SKM-1 (cell line): ENCODE measurements around the gene LENG1.
A peak's percentile ranks its signal among the peaks of the same experiment; 100 is the strongest.
"Not testable (repeated sequence)": the region's sequence is repeated elsewhere in the genome, so short reads cannot be mapped to it uniquely, and the experiment has no call there.

Experiments
- DNase-seq: peaks from one replicate; lab custom pipeline; 2025; ENCODE audit not compliant: unreplicated experiment; lab: John Stamatoyannopoulos, UW

The LENG1 gene

DNA sequence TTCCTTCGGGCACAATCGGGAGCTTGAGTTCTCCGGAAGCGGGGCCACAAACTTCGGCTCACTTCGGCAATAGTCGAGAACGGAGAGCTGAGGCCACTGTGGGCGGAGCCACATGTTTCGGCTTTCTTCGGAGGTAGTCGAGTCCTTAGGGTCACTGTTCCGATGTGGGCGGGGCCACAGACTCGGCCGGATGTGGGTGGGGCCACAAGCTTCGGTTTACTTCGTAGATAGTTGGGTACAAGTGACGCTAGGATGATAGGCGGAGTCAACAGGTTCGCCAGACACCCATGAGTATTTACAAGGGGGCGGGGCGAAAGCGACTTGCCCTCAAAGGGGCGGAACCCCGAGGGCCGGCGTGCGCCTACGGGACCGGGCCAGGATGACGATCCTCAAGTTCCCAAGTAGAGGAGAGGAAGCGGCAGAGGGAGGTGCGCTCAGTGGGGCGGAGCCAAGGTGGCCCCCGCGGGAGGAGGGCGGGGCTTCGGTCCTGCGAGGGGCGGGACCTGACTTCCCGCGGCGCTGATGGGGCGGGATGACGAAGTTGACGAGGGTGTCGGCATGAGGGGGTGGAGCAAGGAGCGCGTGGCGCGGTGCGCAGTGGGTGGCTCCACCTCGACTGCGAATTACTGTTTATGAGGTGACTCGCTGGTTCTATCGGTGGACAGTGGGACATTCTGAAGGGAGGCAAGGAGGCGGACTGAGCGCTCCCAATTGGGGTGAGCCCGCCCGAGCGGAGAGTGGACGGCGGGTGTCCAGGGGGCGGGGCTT, 30.4 kb upstream of the LENG1 start:
- peak; percentile 90 for DNase-seq

- DNase-seq, result no peak
These were observed 29.7 kb upstream of the LENG1 start, which contains the start of gene MBOAT7 for GRCh38 chr19:54189145-54189734. MBOAT7 (minus strand) TSS chr19:54189580; CDS start chr19:54188508, 1,072 bp downstream.

GRCh38 chr19:54188215-54188871, 28.8 kb upstream of the LENG1 start:
- DNase-seq, result peak; percentile 37

GRCh38 chr19:54186934-54187381, 27.4 kb upstream of the LENG1 start:
- DNase-seq, result no peak

- no peak for DNase-seq
These were observed 26.8 kb upstream of the LENG1 start for GRCh38 chr19:54186351-54186750.

GRCh38 chr19:54183431-54183830, 23.9 kb upstream of the LENG1 start:
- DNase-seq, result no peak

DNA sequence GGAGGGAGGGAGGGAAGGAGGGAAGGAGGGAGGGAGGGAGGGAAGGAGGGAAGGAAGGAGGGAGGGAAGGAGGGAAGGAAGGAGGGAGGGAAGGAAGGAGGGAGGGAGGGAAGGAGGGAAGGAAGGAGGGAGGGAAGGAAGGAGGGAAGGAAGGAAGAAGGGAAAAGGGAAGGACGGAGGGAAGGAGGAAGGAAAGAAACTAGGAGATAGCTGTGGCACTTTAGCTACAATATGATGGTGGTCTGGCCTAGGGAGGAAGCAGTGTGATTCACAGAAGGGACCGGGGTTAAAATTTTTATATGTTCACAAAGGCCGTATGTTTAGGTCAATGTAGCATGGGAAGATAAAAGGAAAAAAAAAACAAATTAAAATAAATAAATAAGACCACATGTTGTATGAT, 22.4 kb upstream of the LENG1 start:
- not testable (repeated sequence) for DNase-seq

- DNase-seq, result no peak
These were observed 21.2 kb upstream of the LENG1 start for GRCh38 chr19:54180691-54181091.

GRCh38 chr19:54179921-54180461, 20.5 kb upstream of the LENG1 start:
- no peak for DNase-seq

DNA sequence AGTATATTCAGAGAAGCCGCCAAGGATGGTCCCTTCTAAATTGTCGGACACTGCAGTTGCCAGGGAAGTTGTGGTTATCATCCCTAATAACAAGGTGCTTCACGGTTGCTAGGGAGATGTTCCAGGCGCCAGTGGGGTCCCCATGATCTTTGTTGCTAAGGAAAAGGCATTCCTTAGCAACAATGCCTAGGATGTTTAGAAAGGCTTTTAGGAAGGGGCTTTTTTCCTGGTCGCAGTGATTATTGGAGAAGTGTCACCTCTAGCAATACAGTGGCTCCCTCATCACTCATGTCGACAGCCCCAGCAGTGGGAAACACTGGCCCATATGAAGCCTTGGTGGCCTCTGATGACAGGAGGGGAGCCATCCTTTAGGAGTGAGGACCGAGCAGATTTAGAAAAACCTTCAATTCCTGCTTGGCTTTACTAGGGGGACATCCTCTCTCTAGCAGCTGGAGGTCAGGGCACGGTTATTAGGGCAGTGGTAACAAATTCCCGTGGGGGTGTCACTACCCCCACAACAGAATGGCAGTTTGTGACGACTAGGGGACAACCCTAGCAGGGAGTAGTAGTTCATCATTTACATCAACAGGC, 19.8 kb upstream of the LENG1 start:
- no peak for DNase-seq

DNA sequence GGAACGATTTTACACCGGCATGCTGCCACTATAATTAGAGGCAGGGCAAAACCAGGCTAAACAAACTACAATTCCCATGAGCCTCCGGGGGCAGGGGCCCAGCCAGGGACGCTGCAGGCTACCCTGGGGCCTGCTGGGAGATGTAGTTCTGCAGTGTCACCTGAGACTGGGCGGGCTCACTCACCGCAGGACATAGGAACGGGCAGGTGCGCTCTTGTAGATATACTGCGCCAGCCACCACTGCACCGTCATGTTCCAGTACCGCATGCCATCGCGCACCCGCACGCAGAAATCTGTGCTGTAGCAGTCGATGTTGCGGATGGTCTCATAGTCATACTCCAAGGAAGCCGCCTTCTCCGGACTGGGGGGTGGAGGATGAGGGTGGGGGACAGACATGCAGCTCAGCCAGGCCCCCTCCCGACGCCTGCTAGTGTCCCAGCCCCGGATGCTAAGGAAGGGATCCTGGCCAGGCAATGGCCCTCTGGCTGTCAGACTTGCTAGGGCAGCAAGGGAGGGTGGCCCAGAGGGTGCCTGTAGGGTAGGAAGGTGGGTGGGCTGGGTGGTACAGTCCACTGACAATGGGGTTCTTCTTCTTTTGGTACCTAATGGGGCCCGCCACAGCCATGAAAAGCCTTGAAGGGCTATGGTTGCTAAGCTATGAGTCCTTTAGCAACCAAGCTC, 19.2 kb upstream of the LENG1 start:
- DNase-seq, result no peak

DNA sequence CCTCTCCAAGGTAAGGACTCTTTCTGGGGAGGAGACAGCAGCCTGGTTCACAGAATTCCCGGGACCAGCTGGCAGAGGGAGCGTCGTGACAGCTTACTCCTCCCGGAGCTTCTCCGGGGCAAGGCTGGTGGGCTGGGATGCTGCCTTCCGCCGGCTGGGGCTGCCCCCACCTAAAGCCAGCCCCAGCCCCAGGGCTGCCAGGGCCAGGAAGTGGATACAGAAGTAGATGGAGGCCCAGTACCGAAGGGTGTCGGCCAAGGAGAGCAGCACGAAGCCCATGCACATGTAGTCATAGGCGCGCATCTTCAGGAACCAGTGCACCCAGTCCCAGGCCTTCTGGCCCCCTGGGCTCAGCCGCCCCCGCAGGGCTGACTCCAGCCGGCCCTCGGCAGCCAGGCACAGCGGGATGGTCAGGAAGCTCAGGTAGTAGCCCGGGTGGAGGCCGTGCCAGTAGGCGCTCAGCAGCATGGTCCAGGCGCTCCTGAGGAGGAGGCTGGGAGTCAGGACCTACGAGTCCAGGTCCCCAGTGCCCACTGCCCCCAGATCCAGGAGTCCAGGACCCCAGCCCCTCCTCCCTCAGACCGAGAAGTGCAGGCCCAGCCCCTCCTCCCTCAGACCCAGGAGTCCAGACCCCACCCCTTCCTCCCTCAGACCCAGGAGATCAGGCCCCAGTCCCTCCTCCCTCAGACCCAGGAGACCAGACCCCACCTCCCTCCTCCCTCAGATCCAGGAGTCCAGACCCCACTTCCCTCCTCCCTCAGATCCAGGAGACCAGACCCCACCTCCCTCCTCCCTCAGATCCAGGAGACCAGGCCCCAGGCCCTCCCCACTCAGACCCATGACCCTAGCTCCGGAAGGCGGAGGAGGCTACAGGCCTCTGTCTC, 14.7 kb upstream of the LENG1 start:
- no peak for DNase-seq

- no peak for DNase-seq
These were observed 13.8 kb upstream of the LENG1 start for GRCh38 chr19:54173359-54173699.

DNA sequence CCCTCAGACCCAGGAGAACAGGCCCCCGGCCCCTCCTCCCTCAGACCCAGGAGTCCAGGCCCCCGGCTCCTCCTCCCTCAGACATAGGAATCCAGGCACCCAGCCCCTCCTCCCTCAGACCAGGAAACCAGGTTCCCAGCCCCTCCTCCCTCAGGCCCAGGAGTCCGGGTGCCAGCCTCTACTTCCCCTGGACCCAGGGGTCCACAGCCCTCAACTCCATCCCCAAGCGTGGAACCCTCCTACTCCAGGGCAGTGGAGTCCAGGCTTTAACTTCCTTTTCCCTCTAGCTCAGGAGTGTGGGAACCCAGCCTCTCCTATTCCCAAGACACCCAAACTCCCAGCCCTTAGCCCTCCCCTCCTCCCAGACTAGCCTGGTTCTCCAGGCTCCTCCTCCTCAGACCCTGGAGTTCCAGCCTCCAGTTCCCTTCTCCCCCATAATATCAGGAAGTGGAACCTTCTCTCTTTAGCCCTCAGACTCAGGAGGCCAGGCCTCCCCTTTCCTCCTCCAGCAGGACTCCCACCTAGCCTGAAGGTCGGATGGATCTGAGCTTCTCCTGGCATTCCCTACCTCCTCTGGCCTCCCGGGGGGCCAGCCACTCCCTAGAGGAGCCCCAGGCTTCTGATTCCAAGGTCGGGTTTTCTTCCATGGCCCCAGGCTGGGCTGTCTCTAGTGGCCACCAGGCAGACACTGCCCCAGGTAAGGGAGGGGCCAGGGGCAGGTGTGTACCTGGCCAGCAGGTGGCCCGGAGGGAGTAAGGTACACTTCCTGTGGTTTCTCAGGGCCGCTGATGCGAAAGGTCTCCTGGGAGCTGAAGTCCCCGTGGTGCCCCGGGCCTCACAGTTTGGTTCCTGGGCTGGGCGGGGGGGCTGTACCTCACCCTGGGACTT, 13.2 kb upstream of the LENG1 start, which contains the start of gene TMC4:
TMC4 (minus strand) TSS at position 690 of the 888 bp plus-strand sequence; CDS start at position 647, 43 bp downstream.
- DNase-seq, result no peak

- not testable (repeated sequence) for DNase-seq
These were observed 12.4 kb upstream of the LENG1 start for GRCh38 chr19:54171736-54172431.

GRCh38 chr19:54169149-54169740, 9.7 kb upstream of the LENG1 start:
- no peak for DNase-seq

- DNase-seq, result peak; percentile 24
These were observed 8.8 kb upstream of the LENG1 start for GRCh38 chr19:54168174-54168917.
